Measurements from ENCODE around the gene PHACTR4. TPM values are rescaled to one million over a fixed set of nuclear protein-coding genes. Genes with fewer than 3 reads are reported as not detected.

PHACTR4 gene
- total and polyA plus RNA-seq, 2 of the 8 experiments (the other 6 are each of a cell fraction or from before 2014, with no cell fraction given): 23.7 to 57.8 TPM

DNA sequence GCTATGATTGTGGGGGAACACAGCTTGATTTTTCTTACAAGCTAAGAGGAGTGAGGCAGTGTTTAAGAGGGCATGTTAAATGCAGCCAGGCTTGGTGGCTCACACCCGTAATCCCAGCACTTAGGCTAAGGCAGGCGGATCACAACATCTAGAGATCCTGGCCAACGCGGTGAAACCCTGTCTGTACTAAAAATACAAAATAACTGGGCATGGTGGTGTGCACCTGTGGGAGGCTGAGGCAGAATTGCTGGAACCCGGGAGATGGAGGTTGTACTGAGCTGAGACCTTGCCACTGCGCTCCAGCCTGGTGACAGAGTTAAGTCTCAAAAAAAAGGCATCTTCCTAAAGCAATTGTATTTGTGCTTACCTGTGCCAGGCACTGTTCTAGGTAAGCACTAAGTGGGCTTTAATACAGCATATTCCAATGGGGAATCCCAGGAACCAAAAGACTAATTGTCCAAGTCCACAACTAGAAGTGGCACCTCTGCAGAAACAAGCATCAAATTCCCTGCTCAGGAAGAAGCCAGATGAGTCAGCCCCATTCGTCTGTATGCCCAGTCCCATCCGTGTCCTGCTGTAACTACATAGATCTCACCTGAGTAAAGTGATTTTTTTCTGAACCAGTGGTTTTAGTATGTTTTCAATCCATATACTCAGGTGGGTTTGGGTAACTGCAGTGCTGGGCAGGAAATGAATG is 140.9 kb downstream of the PHACTR4 start (continued):
- TF ChIP-seq ATF2 (IDR thresholded peaks at IDR 0.05; ENCODE audit: low read length): peak; percentile 97
- no peak for TF ChIP-seq YY1 (IDR thresholded peaks at IDR 0.05; ENCODE audit: low read depth, low read length)
- no peak for TF ChIP-seq ASH2L (IDR thresholded peaks at IDR 0.05; ENCODE audit: low read length)
- peak; percentile 85 for TF ChIP-seq SIRT6 (IDR thresholded peaks at IDR 0.05; ENCODE audit: low read length)
- TF ChIP-seq EZH2 (IDR thresholded peaks at IDR 0.05; ENCODE audit: low read depth, low read length, severe bottlenecking): peak; percentile 36
- TF ChIP-seq EP300 (IDR thresholded peaks at IDR 0.05; ENCODE audit: borderline replicate concordance in 1 of 2, low read depth in 2 of 2, low read length in 2 of 2): no peak
- no peak for TF ChIP-seq ZNF274 (IDR thresholded peaks at IDR 0.05; ENCODE audit: borderline replicate concordance, extremely low read depth, low read length)
- TF ChIP-seq RBBP5 (IDR thresholded peaks at IDR 0.05; ENCODE audit: borderline replicate concordance, low read depth, low read length): no peak
- TF ChIP-seq CTBP2 (IDR thresholded peaks at IDR 0.05; ENCODE audit: borderline replicate concordance, insufficient read depth, insufficient read length, low read length): no peak
- TF ChIP-seq, protein P1, sequence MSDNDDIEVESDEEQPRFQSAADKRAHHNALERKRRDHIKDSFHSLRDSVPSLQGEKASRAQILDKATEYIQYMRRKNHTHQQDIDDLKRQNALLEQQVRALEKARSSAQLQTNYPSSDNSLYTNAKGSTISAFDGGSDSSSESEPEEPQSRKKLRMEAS (IDR thresholded peaks at IDR 0.05): no peak
- no peak; the same call in 1 of the 2 replicates for TF ChIP-seq CHD2 (IDR thresholded peaks at IDR 0.05; ENCODE audit: low read length)
- TF ChIP-seq POLR2A (IDR thresholded peaks at IDR 0.05; ENCODE audit: control extremely low read depth in 1 of 2, low read depth in 2 of 2, low read length in 2 of 2): peak; percentile 91 to 100
- TF ChIP-seq CEBPB (IDR thresholded peaks at IDR 0.05; ENCODE audit: low read depth, low read length): no peak
- TF ChIP-seq, protein P2, sequence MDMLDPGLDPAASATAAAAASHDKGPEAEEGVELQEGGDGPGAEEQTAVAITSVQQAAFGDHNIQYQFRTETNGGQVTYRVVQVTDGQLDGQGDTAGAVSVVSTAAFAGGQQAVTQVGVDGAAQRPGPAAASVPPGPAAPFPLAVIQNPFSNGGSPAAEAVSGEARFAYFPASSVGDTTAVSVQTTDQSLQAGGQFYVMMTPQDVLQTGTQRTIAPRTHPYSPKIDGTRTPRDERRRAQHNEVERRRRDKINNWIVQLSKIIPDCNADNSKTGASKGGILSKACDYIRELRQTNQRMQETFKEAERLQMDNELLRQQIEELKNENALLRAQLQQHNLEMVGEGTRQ (IDR thresholded peaks at IDR 0.05; ENCODE audit: low read length): 0 out of 2 replicates have a peak, but pooled peaks have one; percentile 2
- TF ChIP-seq SIX5 (IDR thresholded peaks at IDR 0.05; ENCODE audit: low read depth, low read length): no peak
- 0 out of 2 replicates have a peak, but pooled peaks have one; percentile 39 for TF ChIP-seq EGR1 (IDR thresholded peaks at IDR 0.05; ENCODE audit: borderline replicate concordance, low read depth, low read length)
- no peak for TF ChIP-seq RNF2 (IDR thresholded peaks at IDR 0.05; ENCODE audit: borderline replicate concordance, low read depth, low read length, missing control alignments, poor library complexity, severe bottlenecking)
- no peak for TF ChIP-seq CBX5 (IDR thresholded peaks at IDR 0.05; ENCODE audit: low read depth, low read length)
- no peak for TF ChIP-seq BACH1 (IDR thresholded peaks at IDR 0.05; ENCODE audit: low read length)
- TF ChIP-seq CBX8 (IDR thresholded peaks at IDR 0.05; ENCODE audit: borderline replicate concordance, low read depth, low read length): no peak
- no peak for TF ChIP-seq TCF12 (IDR thresholded peaks at IDR 0.05; ENCODE audit: low read depth, low read length)
- TF ChIP-seq RFX5 (IDR thresholded peaks at IDR 0.05; ENCODE audit: borderline replicate concordance, low read depth, low read length): 0 out of 2 replicates have a peak, but pooled peaks have one; percentile 25

All from H1 (cell line).